Measurements from ENCODE around the gene UBE2Q1. TPM values are rescaled to one million over a fixed set of nuclear protein-coding genes. Genes with fewer than 3 reads are reported as not detected.

UBE2Q1 gene
- total and polyA plus RNA-seq, 10 of the 15 experiments (the other 5 are each of a cell fraction or from before 2014, with no cell fraction given), result 3.9 to 82.6 (median 24.1) TPM

- Histone ChIP-seq H4K20me1 (ENCODE audit: control insufficient read depth, insufficient read depth) (no peaks in the 10 kb centered on the region), H2AFZ (ENCODE audit: control insufficient read depth, low read depth, low read length) (no peak overlapping the region), H3K36me3 (ENCODE audit: control insufficient read depth in 2 of 2, insufficient read depth in 2 of 2, low read length in 1 of 2) (no peaks in the 10 kb centered on the region), H3K4me2 (ENCODE audit: control insufficient read depth, insufficient read depth) (no peak overlapping the region), H3K9ac (ENCODE audit: control insufficient read depth, insufficient read depth, low read length) (no peak overlapping the region), H3K27ac (ENCODE audit: control insufficient read depth, insufficient read depth) (no peak overlapping the region), H3K9me3 (replicated peaks; ENCODE audit: control insufficient read depth, insufficient read depth, low read length) (no peaks in the 10 kb centered on the region), H3K4me3 (no peak overlapping the region), H3K4me1 (ENCODE audit: control insufficient read depth, insufficient read depth, low read length) (no peaks in the 10 kb centered on the region), H3K79me2 (ENCODE audit: control insufficient read depth, insufficient read depth, low read length) (no peaks in the 10 kb centered on the region), H3K27me3 (replicated peaks in 1 of 2; ENCODE audit: control insufficient read depth in 2 of 2, insufficient read depth in 2 of 2, low read length in 1 of 2) (no peaks in the 10 kb centered on the region; a peak in 1 of 4 replicates)
- ChIA-PET RAD21 (ENCODE audit: unreplicated experiment) (interaction anchor here (1.3 kb wide), 1 partner anchor 41 kb away, joined by 4 read pairs; no protein-coding TSS in a partner anchor), POLR2A (no interaction called here), CTCF (interaction anchor here (4.1 kb wide), 1 partner anchor 42 kb away, joined by 21 read pairs; no protein-coding TSS in a partner anchor), SMC1A (ENCODE audit: uncharacterized antibody, unreplicated experiment) (interaction anchor here (0.9 to 2.5 kb wide), 3 partner anchors 9 to 25 kb away, joined by 3 to 9 read pairs (median 3); no protein-coding TSS in a partner anchor)
- intact Hi-C loops (cut with micrococcal nuclease; ENCODE audit: unreplicated experiment), result no loop called here
- TF ChIP-seq, protein P1, sequence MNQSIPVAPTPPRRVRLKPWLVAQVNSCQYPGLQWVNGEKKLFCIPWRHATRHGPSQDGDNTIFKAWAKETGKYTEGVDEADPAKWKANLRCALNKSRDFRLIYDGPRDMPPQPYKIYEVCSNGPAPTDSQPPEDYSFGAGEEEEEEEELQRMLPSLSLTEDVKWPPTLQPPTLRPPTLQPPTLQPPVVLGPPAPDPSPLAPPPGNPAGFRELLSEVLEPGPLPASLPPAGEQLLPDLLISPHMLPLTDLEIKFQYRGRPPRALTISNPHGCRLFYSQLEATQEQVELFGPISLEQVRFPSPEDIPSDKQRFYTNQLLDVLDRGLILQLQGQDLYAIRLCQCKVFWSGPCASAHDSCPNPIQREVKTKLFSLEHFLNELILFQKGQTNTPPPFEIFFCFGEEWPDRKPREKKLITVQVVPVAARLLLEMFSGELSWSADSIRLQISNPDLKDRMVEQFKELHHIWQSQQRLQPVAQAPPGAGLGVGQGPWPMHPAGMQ (IDR thresholded peaks at IDR 0.05; ENCODE audit: borderline replicate concordance), result no peak
- TF ChIP-seq CBX5 (IDR thresholded peaks at IDR 0.05; ENCODE audit: low read depth), result no peak
- no TSS peak for BruUV-seq (replicated peaks)
- ATAC-seq (no peak), FAIRE-seq (no peak), DNase-seq (ENCODE audit: low read depth, low spot score) (no peak)
- WGBS (ENCODE audit: insufficient coverage, insufficient replicate concordance, low lambda C conversion rate, missing lambda C conversion rate), result 14% methylated on average over 3 of the region's 3 CpGs
- in situ Hi-C loops (cut with MboI), result no loop called here
Measured at GRCh38 chr1:154521695-154522094, 36.8 kb downstream of the UBE2Q1 start.

DNA sequence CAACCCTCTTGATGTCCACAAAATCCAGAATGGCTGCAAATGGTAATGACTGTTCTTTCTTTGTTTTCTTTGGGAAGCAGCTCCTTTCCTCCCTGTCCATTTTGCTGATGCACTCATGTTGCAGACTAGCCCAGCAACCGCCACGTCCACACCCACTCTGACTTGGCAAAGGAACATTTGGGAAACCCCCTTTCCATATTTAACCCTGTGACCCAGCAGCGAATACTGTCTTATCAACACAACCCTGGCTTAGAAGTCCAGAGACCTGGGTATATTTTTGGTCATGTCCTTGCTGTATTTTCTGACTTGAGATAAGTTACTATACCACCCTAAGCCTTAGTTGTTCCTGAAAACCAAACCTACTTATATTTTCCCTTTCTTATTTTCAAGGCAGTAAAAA, 38.1 kb downstream of the UBE2Q1 start:
- H3K27ac ChIP-seq (ENCODE audit: control insufficient read depth, insufficient read depth), result no peak overlapping the region
- CTCF ChIA-PET, result interaction anchor here (1.1 to 4.1 kb wide), 3 partner anchors 26 to 40 kb away, joined by 3 to 21 read pairs (median 7); no protein-coding TSS in a partner anchor
- BruUV-seq (replicated peaks), result no TSS peak
- WGBS (ENCODE audit: insufficient coverage, insufficient replicate concordance, low lambda C conversion rate, missing lambda C conversion rate), result 15% methylated on average over 3 of the region's 3 CpGs
- no peaks in the 10 kb centered on the region for H3K9me3 ChIP-seq (replicated peaks; ENCODE audit: control insufficient read depth, insufficient read depth, low read length)
- DNase-seq (ENCODE audit: low read depth, low spot score), result no peak
- POLR2A ChIA-PET, result interaction anchor here (0.8 kb wide), 1 partner anchor 23 kb away, joined by 4 read pairs; no protein-coding TSS in a partner anchor
- H3K36me3 ChIP-seq (ENCODE audit: control insufficient read depth in 2 of 2, insufficient read depth in 2 of 2, low read length in 1 of 2), result no peaks in the 10 kb centered on the region
- SMC1A ChIA-PET (ENCODE audit: uncharacterized antibody, unreplicated experiment), result interaction anchor here (1.3 to 2.5 kb wide), 2 partner anchors 24 to 39 kb away, joined by 6 to 9 read pairs; no protein-coding TSS in a partner anchor
- H3K9ac ChIP-seq (ENCODE audit: control insufficient read depth, insufficient read depth, low read length), result no peak overlapping the region
- no peak overlapping the region for H3K4me3 ChIP-seq
- no peaks in the 10 kb centered on the region for H3K79me2 ChIP-seq (ENCODE audit: control insufficient read depth, insufficient read depth, low read length)
- peak; percentile 47; the same call in 1 of the 3 replicates for ATAC-seq
- RAD21 ChIA-PET (ENCODE audit: unreplicated experiment), result interaction anchor here (1.3 kb wide), 1 partner anchor 39 kb away, joined by 4 read pairs; no protein-coding TSS in a partner anchor
- H4K20me1 ChIP-seq (ENCODE audit: control insufficient read depth, insufficient read depth), result no peaks in the 10 kb centered on the region
- in situ Hi-C loops (cut with MboI), result no loop called here
- intact Hi-C loops (cut with micrococcal nuclease; ENCODE audit: unreplicated experiment), result no loop called here
- H3K27me3 ChIP-seq (replicated peaks in 1 of 2; ENCODE audit: control insufficient read depth in 2 of 2, insufficient read depth in 2 of 2, low read length in 1 of 2), result peaks cover 0 to 1% of the 10 kb centered on the region in 2 experiments; a peak in 2 of 4 replicates
- H3K4me1 ChIP-seq (ENCODE audit: control insufficient read depth, insufficient read depth, low read length), result no peaks in the 10 kb centered on the region
- FAIRE-seq, result no peak
- H3K4me2 ChIP-seq (ENCODE audit: control insufficient read depth, insufficient read depth), result no peak overlapping the region
- H2AFZ ChIP-seq (ENCODE audit: control insufficient read depth, low read depth, low read length), result no peak overlapping the region
- no peak for TF ChIP-seq EZH2 (IDR thresholded peaks at IDR 0.05; ENCODE audit: borderline replicate concordance, control insufficient read depth, low read depth, low read length)
- TF ChIP-seq, protein P1 (IDR thresholded peaks at IDR 0.05; ENCODE audit: borderline replicate concordance), result no peak
- no peak for TF ChIP-seq SRF (IDR thresholded peaks at IDR 0.05; ENCODE audit: low read depth in 2 of 2, low read length in 2 of 2)
- no peak for TF ChIP-seq HSF1 (IDR thresholded peaks at IDR 0.05; ENCODE audit: low read depth, low read length)
- TF ChIP-seq CBX3 (IDR thresholded peaks at IDR 0.05; ENCODE audit: borderline replicate concordance, low read depth), result no peak
- TF ChIP-seq ZNF274 (IDR thresholded peaks at IDR 0.05; ENCODE audit: insufficient read depth, insufficient read length), result no peak
- no peak for TF ChIP-seq IRF3 (IDR thresholded peaks at IDR 0.05)
- no peak for TF ChIP-seq PAX8 (IDR thresholded peaks at IDR 0.05)
- no peak for TF ChIP-seq TCF3 (IDR thresholded peaks at IDR 0.05; ENCODE audit: borderline replicate concordance, insufficient read depth, low read depth, low read length)
- TF ChIP-seq HDGF (IDR thresholded peaks at IDR 0.05), result no peak

Data from GM12878 (cell line).